OCI-LY3 (cell line): Measurements from ENCODE around the gene C21orf91.

Experiments
- H2AFZ ChIP-seq: fragments of 200-600, 300-600 bp; shearing (Covaris generic); 2 replicates; pipeline ENCODE4 v1.6.0; 2014; ENCODE audit warnings: antibody characterized with exemption, low read depth, low read length
- H3K27ac ChIP-seq: fragments of 200-600, 300-600 bp; sonication (generic); 2 replicates; pipeline ENCODE4 v1.5.1; 2014; ENCODE audit warnings: mild to moderate bottlenecking, low read length, moderate library complexity, mixed read lengths
- H3K27me3 ChIP-seq: fragments of 200-600, 300-600 bp; sonication (generic); 2 replicates; pipeline ENCODE4 v1.6.1; 2014; ENCODE audit warnings: low read depth, low read length, mixed read lengths
- H3K36me3 ChIP-seq: fragments of 200-600, 300-600 bp; sonication (generic); replicated peaks from 2 replicates; pipeline ENCODE3; 2014; ENCODE audit warnings: low read depth, low read length, mixed read lengths
- H3K4me1 ChIP-seq: fragments of 300-600, 200-600 bp; sonication (generic); 2 replicates; pipeline ENCODE4 v1.6.1; 2014; ENCODE audit warnings: low read length, mixed read lengths
- H3K4me2 ChIP-seq: fragments of 200-600, 300-600 bp; sonication (generic); 2 replicates; pipeline ENCODE4 v1.6.1; 2014; ENCODE audit warnings: low read length, mixed read lengths
- H3K4me3 ChIP-seq: fragments of 300-600, 200-600 bp; sonication (generic); 2 replicates; pipeline ENCODE4 v1.5.1; 2014; ENCODE audit warnings: antibody characterized with exemption, mild to moderate bottlenecking, low read length, moderate library complexity
- H3K79me2 ChIP-seq: fragments of 300-600, 200-600 bp; shearing (Covaris generic); 2 replicates; pipeline ENCODE4 v1.6.1; 2014; ENCODE audit warnings: mild to moderate bottlenecking, low read length, mixed read lengths
- H3K9ac ChIP-seq: fragments of 300-600, 200-600 bp; shearing (Covaris generic); 2 replicates; pipeline ENCODE4 v1.6.0; 2014; ENCODE audit warnings: mild to moderate bottlenecking, low read length, moderate library complexity
- H3K9me3 ChIP-seq: fragments of 200-600, 300-600 bp; shearing (Covaris generic); 2 replicates; pipeline ENCODE4 v1.6.1; 2014; ENCODE audit warnings: low read length, mixed read lengths; ENCODE audit not compliant: insufficient read depth
- H4K20me1 ChIP-seq: fragments of 200-600, 300-600 bp; sonication (generic); 2 replicates; pipeline ENCODE4 v1.6.1; 2016; ENCODE audit warnings: low read length, mixed read lengths; ENCODE audit not compliant: insufficient read depth
- CTCF ChIP-seq: fragments of 200-600, 300-600 bp; sonication (generic); IDR thresholded peaks from 2 replicates; pipeline ENCODE4 v1.5.1; 2014; ENCODE audit warnings: antibody characterized with exemption, low read length, low read depth
- EZH2phosphoT487 ChIP-seq: fragments of 200-600 bp; shearing (Covaris generic); IDR thresholded peaks from 2 replicates; pipeline ENCODE4 v1.6.1; 2018; ENCODE audit warnings: antibody characterized with exemption, mixed run types, low read depth

The C21orf91 gene

GRCh38 chr21:17805966-17806365, 13.2 kb downstream of the C21orf91 start:
- Histone ChIP-seq H3K79me2 (no peaks in the 10 kb centered on the region; the same call in 1 of the 2 replicates), H3K36me3 (peaks cover 61% of the 10 kb centered on the region), H3K27me3 (no peaks in the 10 kb centered on the region), H3K27ac (no peak overlapping the region), H3K4me3 (no peak overlapping the region), H2AFZ (no peak overlapping the region), H3K4me1 (no peaks in the 10 kb centered on the region), H4K20me1 (no peaks in the 10 kb centered on the region), H3K9ac (no peak overlapping the region), H3K4me2 (no peak overlapping the region), H3K9me3 (no peaks in the 10 kb centered on the region)
- TF ChIP-seq EZH2phosphoT487 (no peak), CTCF (no peak)

- Histone ChIP-seq H3K4me3 (no peak overlapping the region), H3K27ac (no peak overlapping the region), H2AFZ (no peak overlapping the region), H3K9me3 (no peaks in the 10 kb centered on the region), H3K4me2 (no peak overlapping the region), H3K36me3 (peaks cover 39% of the 10 kb centered on the region), H3K4me1 (no peaks in the 10 kb centered on the region), H4K20me1 (no peaks in the 10 kb centered on the region), H3K27me3 (no peaks in the 10 kb centered on the region), H3K9ac (no peak overlapping the region), H3K79me2 (peaks cover 9% of the 10 kb centered on the region)
- TF ChIP-seq EZH2phosphoT487 = no peak
- TF ChIP-seq CTCF = no peak
These were observed 15.6 kb downstream of the C21orf91 start for GRCh38 chr21:17803536-17803935.

- Histone ChIP-seq H3K9me3 (no peaks in the 10 kb centered on the region), H4K20me1 (no peaks in the 10 kb centered on the region), H3K4me2 (no peak overlapping the region), H3K27me3 (no peaks in the 10 kb centered on the region), H3K27ac (no peak overlapping the region), H3K9ac (no peak overlapping the region), H2AFZ (no peak overlapping the region), H3K4me1 (no peaks in the 10 kb centered on the region), H3K36me3 (peaks cover 29% of the 10 kb centered on the region), H3K4me3 (no peak overlapping the region), H3K79me2 (peaks cover 9% of the 10 kb centered on the region)
- TF ChIP-seq CTCF (no peak), EZH2phosphoT487 (no peak)
These were observed 16.6 kb downstream of the C21orf91 start for GRCh38 chr21:17802572-17802971.

GRCh38 chr21:17799414-17800164, 19.6 kb downstream of the C21orf91 start:
- H3K4me2 ChIP-seq = no peak overlapping the region
- H3K36me3 ChIP-seq = peaks cover 23% of the 10 kb centered on the region
- H2AFZ ChIP-seq = no peak overlapping the region
- H3K9me3 ChIP-seq = no peaks in the 10 kb centered on the region
- peaks cover 2% of the 10 kb centered on the region; the same call in 1 of the 2 replicates for H3K4me1 ChIP-seq
- peaks cover 14% of the 10 kb centered on the region for H3K79me2 ChIP-seq
- no peak overlapping the region for H3K27ac ChIP-seq
- TF ChIP-seq CTCF (no peak), EZH2phosphoT487 (no peak)
- no peaks in the 10 kb centered on the region for H4K20me1 ChIP-seq
- no peak overlapping the region for H3K4me3 ChIP-seq
- H3K27me3 ChIP-seq = no peaks in the 10 kb centered on the region
- no peak overlapping the region for H3K9ac ChIP-seq
